Mesenchymal stem cell (in vitro differentiated cells and primary cell): ENCODE measurements around the gene RUNX2.
A peak's percentile ranks its signal among the peaks of the same experiment; 100 is the strongest.

Source experiments
- DNase-seq: peaks from one replicate; pipeline ENCODE4 v3.0.0-alpha.2; 2013
- H2AFZ ChIP-seq: one replicate; pipeline ENCODE4 v1.6.1; 2013; ENCODE audit warnings: low read depth, mild to moderate bottlenecking, control low read depth, inconsistent platforms, low read length, moderate library complexity
- H2AK5ac ChIP-seq: 2 replicates; pipeline ENCODE4 v1.6.1; 2013; ENCODE audit warnings: low read length, moderate library complexity, mild to moderate bottlenecking, inconsistent platforms; ENCODE audit not compliant: severe bottlenecking
- H2BK120ac ChIP-seq: one replicate; pipeline ENCODE4 v1.6.1; 2013; ENCODE audit warnings: low read depth, mild to moderate bottlenecking, inconsistent platforms, low read length, moderate library complexity
- H2BK12ac ChIP-seq, 2 experiments: one replicate each; pipeline ENCODE4 v1.6.1; 2013; ENCODE audit warnings: inconsistent platforms in 2 of 2, low read length in 2 of 2, mild to moderate bottlenecking in 2 of 2, moderate library complexity in 2 of 2, control low read depth in 1 of 2
- H2BK15ac ChIP-seq: one replicate; pipeline ENCODE4 v1.6.1; 2013; ENCODE audit warnings: mild to moderate bottlenecking, low read depth, inconsistent platforms; ENCODE audit not compliant: poor library complexity, severe bottlenecking
- H2BK5ac ChIP-seq: 2 replicates; pipeline ENCODE4 v1.6.1; 2013; ENCODE audit warnings: low read depth, mild to moderate bottlenecking, low read length, control low read depth, inconsistent platforms; ENCODE audit not compliant: poor library complexity, severe bottlenecking
- H3K14ac ChIP-seq, 2 experiments: one replicate each; pipeline ENCODE4 v1.6.1; 2013; ENCODE audit warnings: inconsistent platforms in 2 of 2, low read length in 2 of 2, control low read depth in 1 of 2, mild to moderate bottlenecking in 1 of 2, moderate library complexity in 1 of 2
- H3K18ac ChIP-seq, 2 experiments: one replicate each; pipeline ENCODE4 v1.6.1; 2013; ENCODE audit warnings: inconsistent platforms in 2 of 2, low read length in 2 of 2, control low read depth in 1 of 2, low read depth in 1 of 2, mild to moderate bottlenecking in 1 of 2
- H3K23ac ChIP-seq, 2 experiments: one replicate each; pipeline ENCODE4 v1.6.1; 2013; ENCODE audit warnings: inconsistent platforms in 2 of 2, low read length in 2 of 2, mild to moderate bottlenecking in 2 of 2, moderate library complexity in 2 of 2, control low read depth in 1 of 2
- H3K27ac ChIP-seq: 2 replicates; pipeline ENCODE4 v1.5.1; 2013; ENCODE audit warnings: mild to moderate bottlenecking, moderate library complexity, low read length, control low read depth, inconsistent platforms; ENCODE audit not compliant: poor library complexity, severe bottlenecking
- H3K27me3 ChIP-seq, 2 experiments: 2 replicates each; pipeline versions ENCODE4 v1.6.1 to v1.7.0; 2013; ENCODE audit warnings: low read length in 2 of 2, mild to moderate bottlenecking in 2 of 2, moderate library complexity in 2 of 2, control low read depth in 1 of 2, inconsistent platforms in 1 of 2; ENCODE audit not compliant: control insufficient read depth in 1 of 2, insufficient read depth in 1 of 2
- H3K36me3 ChIP-seq, 2 experiments: 2 replicates each; pipeline versions ENCODE4 v1.6.1 to v1.7.0; 2013; ENCODE audit warnings: low read length in 2 of 2, control low read depth in 1 of 2, inconsistent platforms in 1 of 2, low read depth in 1 of 2, mild to moderate bottlenecking in 1 of 2; ENCODE audit not compliant: insufficient read depth in 2 of 2, control insufficient read depth in 1 of 2
- H3K4ac ChIP-seq, 2 experiments: one replicate each; pipeline ENCODE4 v1.6.1; 2013; ENCODE audit warnings: inconsistent platforms in 2 of 2, low read length in 2 of 2, mild to moderate bottlenecking in 2 of 2, moderate library complexity in 2 of 2, control low read depth in 1 of 2, low read depth in 1 of 2
- H3K4me1 ChIP-seq: 2 replicates; pipeline ENCODE4 v1.6.1; 2013; ENCODE audit warnings: low read depth, low read length, control low read depth; ENCODE audit not compliant: control insufficient read depth, insufficient read depth
- H3K4me2 ChIP-seq: 2 replicates; pipeline ENCODE4 v1.6.1; 2013; ENCODE audit warnings: low read length, mild to moderate bottlenecking, inconsistent platforms; ENCODE audit not compliant: poor library complexity, severe bottlenecking
- H3K4me3 ChIP-seq, 2 experiments: 2 replicates each; pipeline versions ENCODE4 v1.5.1 to v1.7.0; 2013; ENCODE audit warnings: low read length in 2 of 2, mild to moderate bottlenecking in 2 of 2, control low read depth in 1 of 2, low read depth in 1 of 2; ENCODE audit not compliant: insufficient read depth in 1 of 2
- H3K79me1 ChIP-seq: replicated peaks from 2 replicates; pipeline ENCODE4 v1.6.1; 2013; ENCODE audit warnings: mild to moderate bottlenecking, control low read depth, low read length, inconsistent platforms; ENCODE audit not compliant: poor library complexity, severe bottlenecking
- H3K9ac ChIP-seq: 2 replicates; pipeline ENCODE4 v1.7.0; 2013; ENCODE audit warnings: mild to moderate bottlenecking, low read length, moderate library complexity
- H3K9me3 ChIP-seq: 2 replicates; pipeline ENCODE4 v1.7.0; 2013; ENCODE audit warnings: mild to moderate bottlenecking, low read length; ENCODE audit not compliant: control insufficient read depth
- H4K8ac ChIP-seq: one replicate; pipeline ENCODE4 v1.6.1; 2013; ENCODE audit warnings: inconsistent platforms, mild to moderate bottlenecking, low read length, moderate library complexity
- H4K91ac ChIP-seq: one replicate; pipeline ENCODE4 v1.6.1; 2013; ENCODE audit warnings: mild to moderate bottlenecking, low read length, inconsistent platforms
- WGBS: methylation state at CpG from one replicate; pipeline ENCODE4 v1.1.7; 2013; ENCODE audit warnings: mixed read lengths; 5-methylcytosine and 5-hydroxymethylcytosine counted together

Gene RUNX2

DNA sequence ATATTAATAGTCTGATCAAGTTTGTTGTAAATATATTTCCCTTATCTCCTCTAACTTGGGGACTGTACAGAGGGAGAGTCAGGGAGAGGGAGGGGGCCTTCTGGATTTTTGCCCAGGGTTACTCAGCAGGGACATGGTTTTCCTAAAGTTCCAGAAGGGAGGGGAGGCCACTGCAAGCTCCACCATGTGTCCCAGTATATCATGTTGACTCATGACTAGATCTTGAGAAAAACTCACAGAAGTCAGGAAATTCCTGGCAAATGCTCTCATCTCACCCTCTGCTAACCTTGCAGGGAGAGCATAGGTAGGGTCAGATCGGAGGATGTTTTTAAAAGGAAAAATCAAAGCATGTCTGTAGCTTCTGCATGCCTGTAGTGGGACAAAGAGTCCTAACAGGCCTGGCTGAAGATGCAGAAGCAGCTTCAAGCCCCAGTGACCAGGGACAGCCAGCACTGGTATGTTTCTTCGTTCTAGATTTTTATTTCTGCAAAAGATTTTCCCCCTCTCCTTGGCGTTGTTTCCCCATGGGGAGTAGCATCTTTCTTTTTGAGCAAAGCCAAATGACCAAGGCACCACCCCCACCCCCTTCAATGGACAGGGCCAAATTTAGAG is 322.5 kb downstream of the RUNX2 start:
- no peaks in the 10 kb centered on the region for H3K27me3 ChIP-seq
- H3K23ac ChIP-seq = no peak overlapping the region
- H4K8ac ChIP-seq = no peak overlapping the region
- H3K4me2 ChIP-seq = no peak overlapping the region
- H3K9me3 ChIP-seq = no peaks in the 10 kb centered on the region
- H3K4ac ChIP-seq = peak overlapping the region in 1 of 2 experiments; percentile 86
- peak overlapping the region; percentile 75 for H2BK5ac ChIP-seq
- no peak overlapping the region for H3K4me3 ChIP-seq
- H3K4me1 ChIP-seq = peaks cover 21% of the 10 kb centered on the region
- no peak overlapping the region for H2BK15ac ChIP-seq
- H3K18ac ChIP-seq = peak overlapping the region in 1 of 2 experiments; percentile 50
- no peak overlapping the region for H2AFZ ChIP-seq
- 25% methylated on average over 3 of the region's 3 CpGs for WGBS
- no peaks in the 10 kb centered on the region for H3K36me3 ChIP-seq
- peak overlapping the region; percentile 94 for H3K27ac ChIP-seq
- H2BK12ac ChIP-seq = peak overlapping the region in 1 of 2 experiments; percentile 75
- no peak overlapping the region for H3K9ac ChIP-seq
- peak overlapping the region; percentile 96 for H2AK5ac ChIP-seq
- DNase-seq = peak; percentile 88
- no peak overlapping the region for H3K14ac ChIP-seq
- H2BK120ac ChIP-seq = no peak overlapping the region
- H3K79me1 ChIP-seq = peaks cover 11% of the 10 kb centered on the region
- no peak overlapping the region for H4K91ac ChIP-seq

DNA sequence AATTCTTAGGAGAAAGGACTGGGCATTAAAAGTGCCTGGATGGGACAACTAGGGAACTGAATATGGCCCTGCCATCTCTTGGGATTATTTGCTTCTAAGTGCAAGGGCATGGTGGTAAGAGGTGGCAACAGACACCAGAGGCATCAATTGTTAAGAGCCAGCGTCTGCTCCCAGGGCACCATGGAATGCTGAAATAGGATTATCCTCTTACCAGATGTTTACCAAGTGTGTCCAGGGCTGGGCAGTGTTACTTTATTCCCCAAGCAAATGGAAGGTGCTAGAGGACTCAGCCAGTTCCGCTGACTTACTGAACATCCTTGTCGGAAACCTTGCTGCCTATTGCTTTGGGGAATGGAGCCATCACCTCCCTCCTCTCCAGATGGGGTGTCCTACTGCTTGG is 323.2 kb downstream of the RUNX2 start:
- Histone ChIP-seq H3K4me2 (no peak overlapping the region), H2BK15ac (no peak overlapping the region), H4K8ac (no peak overlapping the region), H2BK120ac (peak overlapping the region; percentile 11), H3K23ac (no peak overlapping the region), H2BK5ac (peak overlapping the region; percentile 75), H3K4me1 (peaks cover 21% of the 10 kb centered on the region), H3K27me3 (no peaks in the 10 kb centered on the region), H2AK5ac (peak overlapping the region; percentile 96), H3K14ac (no peak overlapping the region), H3K4ac (peak overlapping the region; percentile 52 to 76), H3K9me3 (no peaks in the 10 kb centered on the region), H3K9ac (no peak overlapping the region), H3K4me3 (no peak overlapping the region), H4K91ac (peak overlapping the region; percentile 94), H2AFZ (no peak overlapping the region), H3K36me3 (no peaks in the 10 kb centered on the region), H2BK12ac (peak overlapping the region; percentile 32 to 95), H3K18ac (peak overlapping the region; percentile 50 to 86), H3K27ac (peak overlapping the region; percentile 94), H3K79me1 (peaks cover 11% of the 10 kb centered on the region)
- 82% methylated on average over 2 of the region's 3 CpGs for WGBS
- DNase-seq = no peak

DNA sequence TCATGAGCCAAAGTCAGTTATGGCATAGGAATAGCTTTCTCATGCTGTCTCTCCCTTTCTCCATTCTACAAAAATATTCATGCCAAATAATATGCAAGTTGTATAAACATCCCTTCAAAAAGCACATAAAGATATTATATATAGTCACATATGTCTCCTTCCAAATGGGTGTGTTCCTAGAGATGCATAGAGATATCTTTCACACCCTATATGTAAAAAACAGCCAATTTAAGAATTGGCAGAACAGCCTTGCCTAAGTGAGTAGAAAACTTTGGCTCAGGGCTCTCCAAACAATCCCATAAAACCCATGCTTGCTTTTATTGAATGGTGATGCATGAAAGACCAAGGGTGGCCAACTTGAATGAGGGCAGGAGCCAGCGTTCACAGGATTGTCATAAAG is 324.3 kb downstream of the RUNX2 start:
- no peaks in the 10 kb centered on the region for H3K27me3 ChIP-seq
- no peak overlapping the region for H2BK5ac ChIP-seq
- H3K4ac ChIP-seq = no peak overlapping the region
- H3K23ac ChIP-seq = no peak overlapping the region
- peak overlapping the region; percentile 96 for H2AK5ac ChIP-seq
- H3K27ac ChIP-seq = peak overlapping the region; percentile 94
- WGBS = 100% methylated on average over 1 of the region's 1 CpG
- H3K18ac ChIP-seq = no peak overlapping the region
- H2BK120ac ChIP-seq = no peak overlapping the region
- peaks cover 20% of the 10 kb centered on the region for H3K4me1 ChIP-seq
- H4K91ac ChIP-seq = no peak overlapping the region
- H2AFZ ChIP-seq = no peak overlapping the region
- no peak for DNase-seq
- no peak overlapping the region for H4K8ac ChIP-seq
- H3K14ac ChIP-seq = no peak overlapping the region
- H3K36me3 ChIP-seq = no peaks in the 10 kb centered on the region
- H3K9ac ChIP-seq = no peak overlapping the region
- no peaks in the 10 kb centered on the region for H3K9me3 ChIP-seq
- no peak overlapping the region for H3K4me3 ChIP-seq
- peaks cover 9% of the 10 kb centered on the region for H3K79me1 ChIP-seq
- H2BK15ac ChIP-seq = no peak overlapping the region
- no peak overlapping the region for H3K4me2 ChIP-seq
- H2BK12ac ChIP-seq = no peak overlapping the region

DNA sequence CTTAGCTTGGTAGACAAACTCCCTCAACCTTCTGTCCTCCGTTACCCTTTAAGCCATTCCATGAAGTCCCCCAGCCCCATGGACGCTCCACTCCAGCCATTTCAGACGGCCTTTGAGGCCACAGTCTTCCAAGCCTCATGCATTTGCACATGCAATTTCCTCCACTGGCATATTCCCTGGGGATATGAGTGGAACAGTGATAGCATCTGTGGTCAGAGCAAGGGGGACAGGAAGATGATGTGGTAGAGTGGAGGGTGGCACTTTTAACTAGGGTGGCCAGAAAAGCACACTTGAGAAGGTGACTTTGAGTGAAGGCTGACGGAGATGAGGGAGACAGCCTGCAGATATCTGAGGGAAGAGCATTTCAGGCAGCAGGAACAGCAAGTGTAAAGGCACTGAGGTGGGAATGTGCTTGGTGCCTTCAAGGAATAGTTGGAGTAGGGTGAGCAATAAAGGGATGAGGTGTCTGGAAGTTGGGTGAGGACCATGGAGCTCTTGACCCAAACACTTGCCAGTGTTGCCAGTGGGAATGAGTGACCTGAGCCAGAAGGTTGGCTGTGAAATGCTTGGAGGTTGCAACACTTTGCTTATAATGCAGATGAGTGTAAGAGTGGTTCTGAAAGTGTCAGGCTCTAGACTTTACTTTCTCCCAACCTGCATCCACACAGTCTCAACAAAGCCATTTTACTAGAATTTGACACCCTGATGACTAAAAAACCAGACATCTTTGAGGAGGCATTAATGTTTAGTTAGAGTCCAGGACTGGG is 325.2 kb downstream of the RUNX2 start:
- Histone ChIP-seq H2AFZ (no peak overlapping the region), H3K4ac (peak overlapping the region in 1 of 2 experiments; percentile 17), H3K4me1 (peaks cover 19% of the 10 kb centered on the region), H3K27ac (no peak overlapping the region), H2BK5ac (peak overlapping the region; percentile 11), H3K36me3 (no peaks in the 10 kb centered on the region), H2BK15ac (no peak overlapping the region), H2BK12ac (peak overlapping the region; percentile 31 to 75), H2AK5ac (peak overlapping the region; percentile 98), H4K8ac (no peak overlapping the region), H3K9ac (no peak overlapping the region), H3K9me3 (no peaks in the 10 kb centered on the region), H3K4me2 (no peak overlapping the region), H4K91ac (peak overlapping the region; percentile 72), H3K27me3 (no peaks in the 10 kb centered on the region), H3K4me3 (no peak overlapping the region), H3K14ac (no peak overlapping the region), H3K79me1 (peaks cover 9% of the 10 kb centered on the region), H3K18ac (peak overlapping the region in 1 of 2 experiments; percentile 81), H2BK120ac (no peak overlapping the region), H3K23ac (no peak overlapping the region)
- 94% methylated on average over 2 of the region's 4 CpGs for WGBS
- DNase-seq = no peak
